Measurements from ENCODE around the gene GATA2. TPM values are rescaled to one million over a fixed set of nuclear protein-coding genes. Genes with fewer than 3 reads are reported as not detected.

Gene GATA2
- total RNA-seq, 1 donor from 2014 or later: 11.0 TPM

GRCh38 chr3:128504533-128504915 is 11.5 kb upstream of the GATA2 start:
- Histone ChIP-seq H3K36me3 (no peaks in the 10 kb centered on the region), H3K4me1 (no peaks in the 10 kb centered on the region), H3K9me3 (replicated peaks) (no peaks in the 10 kb centered on the region), H3K27me3 (ENCODE audit: low read depth) (peaks cover 51% of the 10 kb centered on the region), H3K4me3 (no peak overlapping the region), H3K27ac (replicated peaks) (no peak overlapping the region)
- TF ChIP-seq, protein P1, sequence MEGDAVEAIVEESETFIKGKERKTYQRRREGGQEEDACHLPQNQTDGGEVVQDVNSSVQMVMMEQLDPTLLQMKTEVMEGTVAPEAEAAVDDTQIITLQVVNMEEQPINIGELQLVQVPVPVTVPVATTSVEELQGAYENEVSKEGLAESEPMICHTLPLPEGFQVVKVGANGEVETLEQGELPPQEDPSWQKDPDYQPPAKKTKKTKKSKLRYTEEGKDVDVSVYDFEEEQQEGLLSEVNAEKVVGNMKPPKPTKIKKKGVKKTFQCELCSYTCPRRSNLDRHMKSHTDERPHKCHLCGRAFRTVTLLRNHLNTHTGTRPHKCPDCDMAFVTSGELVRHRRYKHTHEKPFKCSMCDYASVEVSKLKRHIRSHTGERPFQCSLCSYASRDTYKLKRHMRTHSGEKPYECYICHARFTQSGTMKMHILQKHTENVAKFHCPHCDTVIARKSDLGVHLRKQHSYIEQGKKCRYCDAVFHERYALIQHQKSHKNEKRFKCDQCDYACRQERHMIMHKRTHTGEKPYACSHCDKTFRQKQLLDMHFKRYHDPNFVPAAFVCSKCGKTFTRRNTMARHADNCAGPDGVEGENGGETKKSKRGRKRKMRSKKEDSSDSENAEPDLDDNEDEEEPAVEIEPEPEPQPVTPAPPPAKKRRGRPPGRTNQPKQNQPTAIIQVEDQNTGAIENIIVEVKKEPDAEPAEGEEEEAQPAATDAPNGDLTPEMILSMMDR (IDR thresholded peaks at IDR 0.05; ENCODE audit: borderline replicate concordance): no peak
- DNase-seq: no peak
- intact Hi-C loops (cut with micrococcal nuclease): loop anchor here (10.0 kb wide), 1 partner anchor 80 kb away; no protein-coding TSS in a partner anchor

- Histone ChIP-seq H3K27me3 (ENCODE audit: low read depth) (peaks cover 57% of the 10 kb centered on the region), H3K36me3 (no peaks in the 10 kb centered on the region), H3K4me1 (no peaks in the 10 kb centered on the region), H3K9me3 (replicated peaks) (no peaks in the 10 kb centered on the region), H3K4me3 (no peak overlapping the region), H3K27ac (replicated peaks) (no peak overlapping the region)
- intact Hi-C loops (cut with micrococcal nuclease): loop anchor here (10.0 kb wide), 1 partner anchor 81 kb away; no protein-coding TSS in a partner anchor
- DNase-seq: no peak
- TF ChIP-seq, protein P1 (IDR thresholded peaks at IDR 0.05; ENCODE audit: borderline replicate concordance): no peak
Observed at GRCh38 chr3:128503751-128504532, 10.9 kb upstream of the GATA2 start.

DNA sequence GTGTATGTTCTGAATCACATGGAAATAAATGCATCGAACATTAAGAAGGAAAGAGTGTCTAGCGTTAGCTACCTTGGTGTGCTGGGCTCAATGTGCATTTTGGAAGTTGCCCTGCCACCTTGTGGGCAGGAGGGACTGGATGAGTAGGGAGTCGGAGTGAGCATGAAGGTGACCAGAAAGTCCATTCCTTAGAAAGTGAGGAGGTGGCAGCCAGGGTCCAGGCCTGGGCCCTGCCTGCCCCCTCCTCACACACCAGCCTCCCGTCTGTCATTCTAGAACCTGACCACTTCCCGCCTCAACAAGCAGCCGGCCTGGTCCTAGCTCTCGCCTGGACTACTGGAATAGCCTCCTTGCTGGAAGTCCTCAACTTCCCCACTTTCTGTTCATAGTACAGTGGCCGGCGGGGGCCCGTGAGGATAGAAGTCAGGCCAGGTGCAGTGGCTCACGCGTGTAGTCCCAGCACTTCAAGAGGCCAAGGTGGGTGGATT is 10.2 kb upstream of the GATA2 start:
- H3K4me3 ChIP-seq: no peak overlapping the region
- H3K4me1 ChIP-seq: peaks cover 3% of the 10 kb centered on the region
- H3K9me3 ChIP-seq (replicated peaks): no peaks in the 10 kb centered on the region
- TF ChIP-seq, protein P1 (IDR thresholded peaks at IDR 0.05; ENCODE audit: borderline replicate concordance): peak; percentile 44
- DNase-seq: no peak
- peaks cover 64% of the 10 kb centered on the region for H3K27me3 ChIP-seq (ENCODE audit: low read depth)
- intact Hi-C loops (cut with micrococcal nuclease): loop anchor here (10.0 kb wide), 1 partner anchor 82 kb away; no protein-coding TSS in a partner anchor
- H3K36me3 ChIP-seq: no peaks in the 10 kb centered on the region
- no peak overlapping the region for H3K27ac ChIP-seq (replicated peaks)

- intact Hi-C loops (cut with micrococcal nuclease): loop anchor here (10.0 kb wide), 1 partner anchor 82 kb away; no protein-coding TSS in a partner anchor
- no peaks in the 10 kb centered on the region for H3K36me3 ChIP-seq
Observed at GRCh38 chr3:128502712-128503111, 9.7 kb upstream of the GATA2 start.

GRCh38 chr3:128501431-128501830 is 8.4 kb upstream of the GATA2 start:
- Histone ChIP-seq H3K36me3 (no peaks in the 10 kb centered on the region), H3K9me3 (replicated peaks) (no peaks in the 10 kb centered on the region), H3K4me1 (peaks cover 20% of the 10 kb centered on the region), H3K27ac (replicated peaks) (no peak overlapping the region), H3K27me3 (ENCODE audit: low read depth) (peaks cover 74% of the 10 kb centered on the region), H3K4me3 (no peak overlapping the region)
- intact Hi-C loops (cut with micrococcal nuclease): loop anchor here (10.0 kb wide), 1 partner anchor 83 kb away; no protein-coding TSS in a partner anchor
- TF ChIP-seq, protein P1 (IDR thresholded peaks at IDR 0.05; ENCODE audit: borderline replicate concordance): no peak
- DNase-seq: no peak

More at GRCh38 chr3:128502712-128503111, 9.7 kb upstream of the GATA2 start:
- Histone ChIP-seq H3K27me3 (ENCODE audit: low read depth) (peaks cover 69% of the 10 kb centered on the region), H3K4me3 (no peak overlapping the region), H3K27ac (replicated peaks) (no peak overlapping the region), H3K4me1 (peaks cover 8% of the 10 kb centered on the region), H3K9me3 (replicated peaks) (no peaks in the 10 kb centered on the region)
- TF ChIP-seq, protein P1 (IDR thresholded peaks at IDR 0.05; ENCODE audit: borderline replicate concordance): no peak
- no peak for DNase-seq
